ENCODE data around the gene FOXJ3. TPM values are rescaled to one million over a fixed set of nuclear protein-coding genes. Genes with fewer than 3 reads are reported as not detected.
A peak's percentile ranks its signal among the peaks of the same experiment; 100 is the strongest.

Gene FOXJ3
- total RNA-seq, result 48.9 and 51.0 TPM in 2 replicates

DNA sequence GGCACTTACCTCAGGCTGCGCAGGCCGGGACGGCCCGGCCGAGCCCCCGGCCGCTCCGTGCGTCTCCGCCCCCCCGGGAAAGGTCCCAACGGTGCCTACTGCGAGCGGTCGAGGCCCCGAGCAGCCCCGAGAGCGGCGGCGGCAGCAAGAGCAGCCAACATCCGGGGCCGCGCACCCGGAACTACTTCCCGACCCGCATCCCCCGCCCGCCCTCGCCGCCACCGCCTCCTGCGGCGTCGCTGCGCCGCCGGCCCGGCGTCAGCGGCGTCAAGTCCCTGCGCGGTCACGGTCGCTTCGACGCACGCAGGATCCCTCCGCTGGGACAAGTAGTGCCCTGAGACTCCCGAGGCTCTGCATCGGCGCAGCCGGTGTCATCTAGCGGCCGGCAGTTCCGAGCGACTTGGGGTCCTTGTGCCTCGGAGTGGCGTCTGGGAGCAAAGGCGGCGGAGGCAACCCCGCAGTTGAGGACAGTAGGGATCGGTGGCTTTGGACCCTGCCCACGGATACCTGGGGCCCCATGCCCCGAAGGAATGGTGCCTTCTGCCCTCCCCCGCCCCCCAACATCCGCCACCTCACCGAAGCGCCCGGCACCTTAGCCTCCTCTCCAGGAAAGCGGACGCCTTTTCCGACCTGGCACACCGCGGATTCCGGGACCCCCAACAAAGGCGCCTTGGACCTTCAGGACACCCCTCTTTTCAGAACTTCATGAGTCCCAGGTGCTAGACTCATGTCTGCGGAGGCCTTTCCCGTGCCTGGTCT is at the start of gene FOXJ3:
Gene FOXJ3, minus strand, starts transcription at position 186 of the 759 bp plus-strand sequence. CDS start 24,142 bp downstream, outside the sequence.
- peak within 1 kb of the TSS; percentile 91 for H3K4me3 Mint-ChIP-seq
- intact Hi-C loops (cut with micrococcal nuclease), result loop anchor here (1.0 to 5.0 kb wide), 7 partner anchors 9 to 432 kb away; partner anchors contain the start of genes C1orf50, P3H1, PPCS and RIMKLA
- peaks cover 34% of the 10 kb centered on the region for H3K4me1 Mint-ChIP-seq
- peak within 1 kb of the TSS; percentile 89 for H3K27ac Mint-ChIP-seq
- DNase-seq, result peak; percentile 97
- no peaks in the 10 kb centered on the region for H3K9me3 Mint-ChIP-seq
- peaks cover 3% of the 10 kb centered on the region for H3K36me3 Mint-ChIP-seq (ENCODE audit: low read depth)
- H3K27me3 Mint-ChIP-seq, result no peaks in the 10 kb centered on the region

DNA sequence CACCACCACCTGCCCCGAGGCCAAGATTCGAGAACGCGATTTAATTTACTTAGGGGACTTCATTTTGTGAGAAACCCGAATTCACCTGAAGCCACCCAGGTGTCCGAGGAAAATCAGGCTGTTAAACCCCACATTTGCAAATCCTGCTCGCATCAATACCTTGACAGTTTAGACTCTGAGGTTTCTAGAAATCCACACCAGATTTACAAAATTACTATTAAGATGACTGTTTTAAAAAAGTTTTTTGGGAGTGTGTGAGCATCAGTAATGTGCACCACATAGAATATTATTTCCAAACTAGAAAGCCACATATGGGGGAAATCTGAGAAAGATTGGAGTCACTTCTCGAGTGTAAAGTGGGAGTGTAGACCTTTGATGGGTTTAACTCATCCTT is 46.2 kb upstream of the FOXJ3 start:
- Mint-ChIP-seq H3K9me3 (no peaks in the 10 kb centered on the region), H3K36me3 (ENCODE audit: low read depth) (no peaks in the 10 kb centered on the region), H3K27me3 (peaks cover 39% of the 10 kb centered on the region), H3K27ac (no peak overlapping the region), H3K4me3 (peak overlapping the region; percentile 80), H3K4me1 (peaks cover 8% of the 10 kb centered on the region)
- DNase-seq, result no peak
- intact Hi-C loops (cut with micrococcal nuclease), result loop anchor here (2.0 to 5.0 kb wide), 2 partner anchors 46 to 81 kb away; partner anchors contain the start of genes CCDC30 and FOXJ3

DNA sequence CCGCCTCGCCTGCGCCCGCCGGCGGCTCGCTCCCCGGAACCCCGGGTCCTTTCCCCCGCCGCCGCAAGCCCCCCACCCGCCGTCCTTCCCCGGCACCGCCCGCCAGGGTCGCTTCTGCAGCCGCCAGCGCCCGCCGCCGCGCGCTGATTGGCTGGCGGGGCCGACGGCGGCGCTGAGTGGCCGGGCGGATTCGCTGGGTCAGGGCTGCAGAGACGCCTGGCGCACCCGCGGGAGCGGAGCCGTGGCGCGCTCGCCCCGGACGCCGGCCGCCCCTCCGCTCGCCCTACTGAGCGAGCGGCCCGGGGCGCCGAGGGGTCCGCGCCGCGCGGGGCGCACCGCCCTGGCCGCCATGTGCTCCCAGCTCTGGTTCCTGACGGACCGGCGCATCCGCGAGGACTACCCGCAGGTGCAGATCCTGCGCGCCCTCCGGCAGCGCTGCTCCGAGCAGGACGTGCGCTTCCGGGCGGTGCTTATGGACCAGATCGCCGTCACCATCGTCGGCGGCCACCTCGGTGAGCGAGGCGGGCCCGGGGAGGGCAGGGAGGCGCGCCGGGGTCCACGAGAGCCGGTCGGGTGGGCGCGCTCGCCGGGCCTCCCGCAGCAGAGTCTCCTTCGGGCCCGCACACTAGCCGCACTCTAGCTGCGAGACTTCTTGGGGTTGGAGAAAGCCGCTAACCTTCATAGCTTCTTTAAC is 45.7 kb upstream of the FOXJ3 start, which contains the start of gene RIMKLA:
Gene RIMKLA, plus strand, starts transcription at position 207 of the 694 bp plus-strand sequence. Its CDS starts 143 bp downstream, at position 350.
- peak; percentile 86 for DNase-seq
- H3K27me3 Mint-ChIP-seq, result peaks cover 39% of the 10 kb centered on the region
- peaks cover 8% of the 10 kb centered on the region for H3K4me1 Mint-ChIP-seq
- intact Hi-C loops (cut with micrococcal nuclease), result loop anchor here (2.0 to 5.0 kb wide), 2 partner anchors 46 to 82 kb away; partner anchors contain the start of genes CCDC30 and FOXJ3
- peak within 1 kb of the TSS; percentile 48 for H3K27ac Mint-ChIP-seq
- no peaks in the 10 kb centered on the region for H3K9me3 Mint-ChIP-seq
- H3K4me3 Mint-ChIP-seq, result peak within 1 kb of the TSS; percentile 81
- H3K36me3 Mint-ChIP-seq (ENCODE audit: low read depth), result no peaks in the 10 kb centered on the region

DNA sequence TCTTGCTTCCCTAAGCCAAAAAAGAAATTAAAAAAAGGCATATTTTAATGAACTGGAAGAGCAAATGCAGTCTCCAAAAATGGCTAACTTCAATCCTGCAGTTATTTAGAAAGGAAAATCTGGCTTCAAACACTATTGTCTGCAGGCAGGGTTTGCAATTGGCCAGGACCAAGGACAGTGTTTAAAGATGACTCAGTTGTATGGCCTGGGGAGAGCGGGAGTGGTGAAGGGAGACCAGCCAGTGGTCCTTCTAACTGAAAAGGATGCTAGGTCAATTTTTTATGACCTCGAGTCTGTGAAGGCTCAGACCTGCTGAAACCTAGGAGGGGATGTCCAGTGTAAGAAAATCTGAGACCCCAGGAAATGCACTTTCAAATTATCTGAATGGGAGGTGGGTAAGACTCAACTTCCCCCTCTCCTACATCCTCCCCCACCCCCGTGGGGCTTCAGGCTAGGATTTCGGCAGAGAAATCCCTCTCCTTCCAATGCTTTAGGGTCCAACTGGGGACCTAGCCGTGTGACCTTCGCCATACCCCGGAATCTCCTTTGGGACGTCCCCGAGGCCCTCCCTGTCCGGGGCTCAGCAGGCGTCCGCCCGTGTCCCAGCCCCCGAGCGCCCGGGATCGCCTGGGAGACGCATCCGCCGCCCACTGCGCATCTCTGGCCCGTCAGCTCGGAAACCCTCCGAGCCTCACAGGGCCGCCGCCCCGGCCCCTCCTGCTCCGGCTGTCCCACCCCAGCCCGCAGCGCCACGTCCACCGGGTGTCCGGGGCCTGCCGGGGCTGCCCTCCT is 45.0 kb upstream of the FOXJ3 start:
- no peaks in the 10 kb centered on the region for H3K36me3 Mint-ChIP-seq (ENCODE audit: low read depth)
- peak overlapping the region; percentile 48 for H3K27ac Mint-ChIP-seq
- peak overlapping the region; percentile 81 for H3K4me3 Mint-ChIP-seq
- intact Hi-C loops (cut with micrococcal nuclease), result loop anchor here (2.0 to 5.0 kb wide), 2 partner anchors 45 to 82 kb away; partner anchors contain the start of genes CCDC30 and FOXJ3
- peaks cover 39% of the 10 kb centered on the region for H3K27me3 Mint-ChIP-seq
- DNase-seq, result no peak
- H3K9me3 Mint-ChIP-seq, result no peaks in the 10 kb centered on the region
- peaks cover 8% of the 10 kb centered on the region for H3K4me1 Mint-ChIP-seq

DNA sequence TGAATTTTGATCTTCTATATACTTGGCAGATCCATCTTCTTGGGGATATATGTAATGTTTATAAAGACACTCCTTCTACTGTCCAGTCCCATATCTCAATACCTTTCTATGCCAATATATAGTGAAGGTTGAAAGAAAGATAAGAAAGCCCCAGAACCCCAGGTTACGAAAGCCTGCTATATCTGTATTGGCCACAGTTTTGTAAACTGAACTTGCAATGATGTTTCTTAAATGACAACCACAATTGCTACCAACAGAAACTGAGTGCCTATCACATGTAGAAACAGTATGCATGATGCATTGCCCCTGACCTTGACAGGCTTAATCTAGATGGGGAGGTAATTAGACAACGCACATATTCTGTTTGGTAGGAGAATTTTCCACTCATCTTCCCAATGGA is 37.8 kb upstream of the FOXJ3 start:
- intact Hi-C loops (cut with micrococcal nuclease), result no loop called here
- Mint-ChIP-seq H3K9me3 (no peaks in the 10 kb centered on the region), H3K27ac (no peak overlapping the region), H3K4me3 (no peak overlapping the region), H3K36me3 (ENCODE audit: low read depth) (no peaks in the 10 kb centered on the region), H3K4me1 (no peaks in the 10 kb centered on the region), H3K27me3 (peaks cover 42% of the 10 kb centered on the region)
- no peak for DNase-seq

DNA sequence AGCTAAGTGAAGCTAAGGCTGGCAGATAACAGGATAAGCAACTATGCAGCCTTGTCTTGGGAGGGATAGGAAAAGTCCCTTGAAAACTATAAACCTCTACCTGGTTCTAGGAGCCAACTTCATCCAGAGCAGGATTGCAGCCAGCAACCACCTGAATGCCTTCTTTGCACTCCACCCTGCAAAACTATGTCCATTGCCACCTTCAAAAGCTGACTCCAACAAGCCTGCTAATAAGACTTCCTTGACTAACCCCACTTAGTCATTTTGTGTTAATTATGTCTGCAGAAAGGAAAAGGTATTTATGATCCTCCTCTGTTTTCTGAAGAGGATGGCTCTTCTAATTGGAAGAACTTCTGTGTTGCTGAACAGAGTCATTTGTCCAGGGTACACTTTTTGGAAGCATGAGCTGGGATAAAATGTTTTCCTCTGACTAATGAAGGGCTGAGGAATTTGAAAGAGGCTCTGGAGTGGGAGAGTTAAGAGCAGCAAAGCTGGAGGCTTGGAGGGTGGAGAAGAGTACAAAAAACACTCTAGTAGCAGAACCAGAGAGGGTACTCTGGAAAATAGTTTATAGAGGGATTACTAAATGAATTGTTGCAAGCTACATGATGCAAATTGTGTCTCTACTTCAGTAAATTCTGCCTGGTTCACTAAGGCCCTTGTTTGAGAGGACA is 36.0 kb upstream of the FOXJ3 start:
- no peak overlapping the region for H3K27ac Mint-ChIP-seq

DNA sequence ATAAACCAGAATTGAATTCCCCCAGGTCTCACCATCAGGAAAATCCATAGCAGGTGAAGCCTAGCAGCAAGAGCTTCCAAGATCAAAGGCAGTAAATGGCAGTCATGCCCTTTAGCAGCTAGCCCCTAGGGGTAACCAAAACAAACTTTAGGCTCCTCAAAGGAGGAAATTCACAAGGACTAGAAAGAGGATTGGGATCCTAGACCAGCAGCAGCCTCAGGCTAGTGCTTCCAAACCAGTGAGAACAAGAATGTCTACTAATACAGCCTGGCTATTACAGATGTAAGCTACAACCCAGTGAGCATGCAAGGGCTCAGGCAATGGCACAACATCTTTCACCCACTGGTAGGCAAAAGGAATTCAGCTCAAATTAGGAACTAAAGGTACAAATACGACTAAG is 34.4 kb upstream of the FOXJ3 start:
- no peak overlapping the region for H3K27ac Mint-ChIP-seq
- H3K36me3 Mint-ChIP-seq (ENCODE audit: low read depth), result no peaks in the 10 kb centered on the region
- H3K27me3 Mint-ChIP-seq, result peaks cover 37% of the 10 kb centered on the region
- H3K9me3 Mint-ChIP-seq, result no peaks in the 10 kb centered on the region
- no peaks in the 10 kb centered on the region for H3K4me1 Mint-ChIP-seq
- intact Hi-C loops (cut with micrococcal nuclease), result no loop called here
- H3K4me3 Mint-ChIP-seq, result no peak overlapping the region
- no peak for DNase-seq

More for the DNA sequence above, 36.0 kb upstream of the FOXJ3 start:
- H3K27me3 Mint-ChIP-seq, result peaks cover 37% of the 10 kb centered on the region
- DNase-seq, result no peak
- intact Hi-C loops (cut with micrococcal nuclease), result no loop called here
- no peaks in the 10 kb centered on the region for H3K4me1 Mint-ChIP-seq
- H3K9me3 Mint-ChIP-seq, result no peaks in the 10 kb centered on the region
- no peak overlapping the region for H3K4me3 Mint-ChIP-seq
- H3K36me3 Mint-ChIP-seq (ENCODE audit: low read depth), result no peaks in the 10 kb centered on the region

DNA sequence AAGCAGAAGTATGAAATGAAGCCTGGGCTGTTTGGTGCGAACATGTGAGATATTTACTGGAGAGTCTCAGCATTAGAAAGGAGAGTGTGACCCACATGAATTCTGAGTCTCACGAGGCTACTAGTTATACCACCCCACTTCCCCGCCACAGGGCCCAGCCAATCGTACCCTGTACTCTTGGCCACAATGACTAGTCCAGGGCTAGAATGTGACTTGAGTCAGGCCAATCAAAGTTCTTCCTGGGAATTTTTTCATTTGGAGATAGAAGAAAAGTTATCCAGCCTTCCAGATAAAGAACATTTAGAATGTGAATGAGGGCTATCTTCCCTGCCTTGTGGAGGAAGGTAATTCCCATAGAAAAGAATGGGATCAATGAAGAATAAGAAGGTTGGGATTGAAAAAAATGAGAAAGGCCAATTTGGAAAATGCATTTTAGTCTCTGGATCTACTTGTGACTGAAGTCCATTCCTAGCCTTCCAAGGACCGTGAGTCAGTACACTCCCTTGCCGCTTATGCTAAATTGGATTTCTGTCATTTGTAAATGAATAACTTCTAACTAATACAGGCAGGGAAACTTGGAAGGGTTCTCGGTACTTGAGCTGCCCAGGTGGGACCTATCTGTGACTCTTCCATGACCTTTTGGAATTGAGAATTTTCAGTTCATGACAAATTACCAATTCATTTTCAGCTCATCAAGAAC is 33.2 kb upstream of the FOXJ3 start:
- Mint-ChIP-seq H3K36me3 (ENCODE audit: low read depth) (no peaks in the 10 kb centered on the region), H3K4me3 (no peak overlapping the region), H3K27me3 (peaks cover 37% of the 10 kb centered on the region), H3K9me3 (no peaks in the 10 kb centered on the region), H3K27ac (no peak overlapping the region), H3K4me1 (no peaks in the 10 kb centered on the region)
- DNase-seq, result no peak
- intact Hi-C loops (cut with micrococcal nuclease), result no loop called here

DNA sequence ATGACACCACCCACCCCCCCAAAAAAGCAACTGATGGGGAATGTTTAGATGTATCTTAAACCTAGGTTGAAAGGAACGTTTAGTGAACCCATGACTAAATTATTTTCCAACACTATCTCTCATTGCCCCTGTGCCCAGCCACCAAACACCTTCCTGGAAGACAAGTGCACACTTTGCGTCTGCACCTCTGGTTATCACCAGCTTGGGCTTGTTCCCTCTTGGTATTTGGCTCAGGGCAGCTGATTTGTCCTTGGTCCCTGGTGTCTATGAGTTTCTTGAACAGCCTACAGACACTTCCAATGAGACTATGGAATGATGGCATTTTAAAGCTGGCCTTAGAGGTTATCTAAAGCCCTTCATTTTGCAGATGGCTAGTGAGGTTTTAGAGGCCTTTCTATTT is 30.1 kb upstream of the FOXJ3 start:
- Mint-ChIP-seq H3K4me3 (no peak overlapping the region), H3K4me1 (no peaks in the 10 kb centered on the region), H3K36me3 (ENCODE audit: low read depth) (no peaks in the 10 kb centered on the region), H3K27me3 (peaks cover 31% of the 10 kb centered on the region), H3K9me3 (peaks cover 5% of the 10 kb centered on the region), H3K27ac (no peak overlapping the region)
- DNase-seq, result no peak
- intact Hi-C loops (cut with micrococcal nuclease), result no loop called here

DNA sequence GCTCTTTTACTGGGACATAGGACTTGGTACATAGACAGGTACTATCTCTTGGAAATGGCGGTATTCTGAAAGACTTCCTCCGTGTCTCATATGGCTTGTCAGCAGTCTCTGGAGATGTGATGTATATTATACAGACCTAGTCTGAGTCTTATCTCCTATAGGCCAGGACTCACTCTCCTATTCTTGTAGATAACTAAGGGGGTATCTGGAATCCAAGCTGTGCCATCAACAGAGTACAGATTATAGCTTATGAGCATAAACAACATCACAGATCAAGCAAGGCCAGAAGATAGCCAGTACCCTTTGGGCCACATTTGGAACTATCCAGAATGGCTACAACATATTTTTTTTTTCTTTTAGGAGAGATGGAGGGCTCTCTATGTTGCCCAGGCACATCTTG is 29.5 kb upstream of the FOXJ3 start:
- Mint-ChIP-seq H3K4me1 (no peaks in the 10 kb centered on the region), H3K4me3 (no peak overlapping the region), H3K9me3 (peaks cover 5% of the 10 kb centered on the region), H3K36me3 (ENCODE audit: low read depth) (no peaks in the 10 kb centered on the region), H3K27ac (no peak overlapping the region), H3K27me3 (peaks cover 28% of the 10 kb centered on the region)
- DNase-seq, result no peak
- intact Hi-C loops (cut with micrococcal nuclease), result no loop called here

DNA sequence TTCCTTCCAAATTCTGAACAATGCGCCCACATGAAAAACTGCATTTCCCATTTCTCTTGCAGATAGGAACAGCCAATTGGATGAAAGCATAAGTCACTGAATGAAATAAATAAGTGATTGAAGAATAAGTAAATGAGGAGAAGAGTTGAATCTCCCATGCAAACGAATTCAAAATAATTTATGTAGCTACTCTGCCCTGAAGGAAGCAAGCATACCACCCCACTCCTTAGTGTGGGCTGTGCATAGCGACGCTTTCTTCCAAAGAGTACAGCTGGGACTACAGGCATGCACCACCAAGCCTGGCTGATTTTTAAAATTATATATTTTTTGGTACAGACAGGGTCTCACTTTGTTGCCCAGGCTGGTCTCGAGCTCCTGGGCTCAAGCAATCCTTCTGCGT is 29.1 kb upstream of the FOXJ3 start:
- H3K9me3 Mint-ChIP-seq, result peaks cover 5% of the 10 kb centered on the region
- no peak overlapping the region for H3K27ac Mint-ChIP-seq
- no peak for DNase-seq
- no peaks in the 10 kb centered on the region for H3K36me3 Mint-ChIP-seq (ENCODE audit: low read depth)
- no peak overlapping the region for H3K4me3 Mint-ChIP-seq
- intact Hi-C loops (cut with micrococcal nuclease), result no loop called here
- peaks cover 26% of the 10 kb centered on the region for H3K27me3 Mint-ChIP-seq
- no peaks in the 10 kb centered on the region for H3K4me1 Mint-ChIP-seq

DNA sequence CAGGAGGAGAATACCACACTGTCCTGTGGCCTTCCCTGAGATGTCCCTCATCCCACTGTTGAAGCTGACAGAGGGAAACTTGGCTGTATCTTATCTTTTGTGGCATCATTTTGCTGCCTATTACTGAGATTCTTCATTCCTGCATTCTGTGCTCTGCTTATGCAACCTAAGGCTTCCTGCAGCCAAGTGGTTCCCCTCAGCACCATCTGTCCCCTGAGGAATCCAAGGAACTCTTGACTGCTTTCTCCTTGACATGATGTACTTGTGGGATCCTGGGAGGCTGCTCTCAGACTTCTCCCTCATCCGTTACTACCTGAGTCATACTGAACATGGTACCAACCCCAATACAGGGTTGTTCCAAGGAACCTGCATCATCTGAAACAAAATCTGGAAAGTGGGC is 24.4 kb upstream of the FOXJ3 start:
- no peaks in the 10 kb centered on the region for H3K4me1 Mint-ChIP-seq
- no peak overlapping the region for H3K27ac Mint-ChIP-seq
- peaks cover 25% of the 10 kb centered on the region for H3K27me3 Mint-ChIP-seq
- no peaks in the 10 kb centered on the region for H3K36me3 Mint-ChIP-seq (ENCODE audit: low read depth)
- H3K9me3 Mint-ChIP-seq, result peaks cover 5% of the 10 kb centered on the region
- intact Hi-C loops (cut with micrococcal nuclease), result no loop called here
- H3K4me3 Mint-ChIP-seq, result no peak overlapping the region
- no peak for DNase-seq

DNA sequence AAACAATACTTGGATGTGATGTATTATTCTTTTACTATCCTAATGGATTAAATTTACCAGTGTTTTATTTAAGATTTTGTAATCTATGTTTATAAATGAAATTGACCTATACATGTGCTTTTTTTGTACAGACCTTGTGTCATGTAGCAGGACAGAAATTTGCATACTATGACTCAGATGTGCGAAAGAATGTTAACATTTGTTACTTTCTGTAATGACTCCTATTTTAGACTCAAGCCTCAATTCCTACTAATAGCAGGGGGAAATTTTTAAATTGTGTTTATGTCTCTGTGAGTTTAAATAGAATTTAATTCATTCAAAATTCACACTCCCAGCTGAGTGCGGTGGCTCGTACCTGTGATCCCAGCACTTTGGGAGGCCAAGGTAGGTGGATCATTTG is 23.8 kb upstream of the FOXJ3 start:
- Mint-ChIP-seq H3K36me3 (ENCODE audit: low read depth) (no peaks in the 10 kb centered on the region), H3K27me3 (peaks cover 25% of the 10 kb centered on the region), H3K9me3 (peaks cover 5% of the 10 kb centered on the region), H3K4me1 (no peaks in the 10 kb centered on the region), H3K4me3 (no peak overlapping the region), H3K27ac (no peak overlapping the region)
- intact Hi-C loops (cut with micrococcal nuclease), result no loop called here
- no peak for DNase-seq
